ENCODE results near the gene ROR1.

ROR1 gene

DNA sequence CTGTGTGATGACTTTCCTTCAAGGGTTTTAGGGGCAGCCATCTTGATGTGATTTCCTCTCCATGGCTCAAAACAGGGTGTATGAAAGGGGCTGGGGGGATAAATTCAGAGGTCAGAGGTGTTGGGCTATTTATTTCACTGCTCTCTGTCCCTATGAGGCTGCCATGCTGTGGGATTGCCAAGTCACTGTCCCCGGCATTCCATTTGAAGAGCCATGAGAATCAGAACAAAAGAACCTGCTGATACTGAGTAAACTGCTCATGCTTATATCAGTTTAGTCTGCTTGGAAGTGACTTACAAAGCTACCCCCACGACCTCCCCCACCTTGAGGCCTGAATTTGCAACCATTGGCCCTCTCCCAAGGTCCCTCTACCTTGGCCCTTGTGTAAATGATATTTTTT, 357.3 kb downstream of the ROR1 start:
- TF ChIP-seq, protein P1, sequence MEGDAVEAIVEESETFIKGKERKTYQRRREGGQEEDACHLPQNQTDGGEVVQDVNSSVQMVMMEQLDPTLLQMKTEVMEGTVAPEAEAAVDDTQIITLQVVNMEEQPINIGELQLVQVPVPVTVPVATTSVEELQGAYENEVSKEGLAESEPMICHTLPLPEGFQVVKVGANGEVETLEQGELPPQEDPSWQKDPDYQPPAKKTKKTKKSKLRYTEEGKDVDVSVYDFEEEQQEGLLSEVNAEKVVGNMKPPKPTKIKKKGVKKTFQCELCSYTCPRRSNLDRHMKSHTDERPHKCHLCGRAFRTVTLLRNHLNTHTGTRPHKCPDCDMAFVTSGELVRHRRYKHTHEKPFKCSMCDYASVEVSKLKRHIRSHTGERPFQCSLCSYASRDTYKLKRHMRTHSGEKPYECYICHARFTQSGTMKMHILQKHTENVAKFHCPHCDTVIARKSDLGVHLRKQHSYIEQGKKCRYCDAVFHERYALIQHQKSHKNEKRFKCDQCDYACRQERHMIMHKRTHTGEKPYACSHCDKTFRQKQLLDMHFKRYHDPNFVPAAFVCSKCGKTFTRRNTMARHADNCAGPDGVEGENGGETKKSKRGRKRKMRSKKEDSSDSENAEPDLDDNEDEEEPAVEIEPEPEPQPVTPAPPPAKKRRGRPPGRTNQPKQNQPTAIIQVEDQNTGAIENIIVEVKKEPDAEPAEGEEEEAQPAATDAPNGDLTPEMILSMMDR (conservative IDR thresholded peaks at IDR 0.05; ENCODE audit: low read depth, low read length) = no peak
- no peak for DNase-seq (ENCODE audit: low read depth)
- H3K4me3 ChIP-seq (ENCODE audit: low read depth, low read length) = no peak overlapping the region

- no peak overlapping the region for H3K4me3 ChIP-seq (ENCODE audit: low read depth, low read length)
- TF ChIP-seq, protein P1 (conservative IDR thresholded peaks at IDR 0.05; ENCODE audit: low read depth, low read length) = no peak
- peak; percentile 81 for DNase-seq (ENCODE audit: low read depth)
These were observed 359.2 kb downstream of the ROR1 start for GRCh38 chr1:64133036-64133435.

- TF ChIP-seq, protein P1 (conservative IDR thresholded peaks at IDR 0.05; ENCODE audit: low read depth, low read length) = no peak
- peak; percentile 21 for DNase-seq (ENCODE audit: low read depth)
- no peak overlapping the region for H3K4me3 ChIP-seq (ENCODE audit: low read depth, low read length)
These were observed 361.8 kb downstream of the ROR1 start for GRCh38 chr1:64135462-64136223.

GRCh38 chr1:64136296-64136695, 362.5 kb downstream of the ROR1 start:
- H3K4me3 ChIP-seq (ENCODE audit: low read depth, low read length) = no peak overlapping the region
- no peak for DNase-seq (ENCODE audit: low read depth)
- TF ChIP-seq, protein P1 (conservative IDR thresholded peaks at IDR 0.05; ENCODE audit: low read depth, low read length) = no peak

DNA sequence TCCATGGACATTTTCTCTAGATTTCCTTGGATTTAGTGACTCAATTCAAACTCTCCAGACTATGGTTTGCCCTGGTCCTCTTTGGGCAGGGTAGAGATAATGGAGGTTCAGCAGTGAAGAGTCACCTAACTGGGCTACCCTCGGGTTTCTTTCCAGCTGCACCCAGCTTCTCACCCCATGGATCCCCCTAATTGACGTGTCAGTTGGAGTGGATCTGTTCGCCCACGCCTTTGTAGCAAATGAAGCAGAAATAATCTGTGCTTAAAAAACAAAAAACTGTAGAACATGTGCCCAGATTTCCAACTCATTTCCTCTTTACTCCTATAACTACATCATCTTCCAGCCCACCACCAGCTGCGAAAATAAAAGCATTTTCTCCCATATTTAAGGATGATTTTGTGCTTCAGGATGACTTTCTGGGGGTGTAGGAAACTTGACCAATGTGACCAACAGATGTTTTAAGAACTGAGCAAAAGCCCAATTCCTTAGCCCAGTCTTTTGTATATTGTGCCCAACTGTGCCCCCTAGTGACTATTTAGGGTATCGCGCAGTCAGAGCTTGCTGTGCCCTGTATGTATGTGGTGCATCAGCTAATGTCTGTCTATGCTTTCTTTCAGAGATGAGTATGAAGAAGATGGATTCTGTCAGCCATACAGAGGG, 363.1 kb downstream of the ROR1 start:
- TF ChIP-seq, protein P1 (conservative IDR thresholded peaks at IDR 0.05; ENCODE audit: low read depth, low read length) = peak; percentile 93
- peak; percentile 96 for DNase-seq (ENCODE audit: low read depth)
- H3K4me3 ChIP-seq (ENCODE audit: low read depth, low read length) = no peak overlapping the region

- TF ChIP-seq, protein P1 (conservative IDR thresholded peaks at IDR 0.05; ENCODE audit: low read depth, low read length) = no peak
- H3K4me3 ChIP-seq (ENCODE audit: low read depth, low read length) = no peak overlapping the region
- no peak for DNase-seq (ENCODE audit: low read depth)
These were observed 363.6 kb downstream of the ROR1 start for GRCh38 chr1:64137412-64137803.

Measured in choroid plexus epithelial cell (primary cell).